ENCODE measurements around the gene GARIN1A. TPM values are rescaled to one million over a fixed set of nuclear protein-coding genes. Genes with fewer than 3 reads are reported as not detected.
A peak's percentile ranks its signal among the peaks of the same experiment; 100 is the strongest.

The GARIN1A gene
- total and polyA plus RNA-seq, 2 of the 8 experiments (the other 6 are each of a cell fraction or from before 2014, with no cell fraction given) = 0.34 TPM; not detected in 1

- no peak for TF ChIP-seq USF2 (IDR thresholded peaks at IDR 0.05; ENCODE audit: low read length)
- TF ChIP-seq CHD7 (IDR thresholded peaks at IDR 0.05; ENCODE audit: insufficient replicate concordance, low read length) = no peak
- no peak for TF ChIP-seq SAP30 (IDR thresholded peaks at IDR 0.05; ENCODE audit: insufficient read depth, insufficient replicate concordance, low read length)
- TF ChIP-seq POLR2AphosphoS5 (IDR thresholded peaks at IDR 0.05; ENCODE audit: low read depth, low read length) = peak; percentile 65; the same call in 1 of the 2 replicates
- TF ChIP-seq CTCF (IDR thresholded peaks at IDR 0.05; ENCODE audit: control extremely low read depth in 1 of 3, insufficient read depth in 1 of 3, low read depth in 1 of 3, low read length in 3 of 3) = peak; percentile 58 to 65 (median 62)
- TF ChIP-seq POLR2A (IDR thresholded peaks at IDR 0.05; ENCODE audit: control extremely low read depth in 1 of 2, low read depth in 2 of 2, low read length in 2 of 2) = peak in 1 of 2 experiments; percentile 69; a peak in 2 of 3 replicates
- TF ChIP-seq CHD1 (IDR thresholded peaks at IDR 0.05; ENCODE audit: low read depth, low read length) = no peak
These were observed 25.3 kb downstream of the GARIN1A start (continued) for GRCh38 chr7:128697302-128697905.

Data from H1 (cell line).